GM12801 (cell line): ENCODE measurements around the gene CES1.

Experiments used
- TF ChIP-seq, protein P1 (sequence below): IDR thresholded peaks from one replicate; pipeline ENCODE4 v1.5.1; 2011; ENCODE audit warnings: control low read depth; ENCODE audit not compliant: insufficient read length; ENCODE audit errors: extremely low read depth

The CES1 gene

DNA sequence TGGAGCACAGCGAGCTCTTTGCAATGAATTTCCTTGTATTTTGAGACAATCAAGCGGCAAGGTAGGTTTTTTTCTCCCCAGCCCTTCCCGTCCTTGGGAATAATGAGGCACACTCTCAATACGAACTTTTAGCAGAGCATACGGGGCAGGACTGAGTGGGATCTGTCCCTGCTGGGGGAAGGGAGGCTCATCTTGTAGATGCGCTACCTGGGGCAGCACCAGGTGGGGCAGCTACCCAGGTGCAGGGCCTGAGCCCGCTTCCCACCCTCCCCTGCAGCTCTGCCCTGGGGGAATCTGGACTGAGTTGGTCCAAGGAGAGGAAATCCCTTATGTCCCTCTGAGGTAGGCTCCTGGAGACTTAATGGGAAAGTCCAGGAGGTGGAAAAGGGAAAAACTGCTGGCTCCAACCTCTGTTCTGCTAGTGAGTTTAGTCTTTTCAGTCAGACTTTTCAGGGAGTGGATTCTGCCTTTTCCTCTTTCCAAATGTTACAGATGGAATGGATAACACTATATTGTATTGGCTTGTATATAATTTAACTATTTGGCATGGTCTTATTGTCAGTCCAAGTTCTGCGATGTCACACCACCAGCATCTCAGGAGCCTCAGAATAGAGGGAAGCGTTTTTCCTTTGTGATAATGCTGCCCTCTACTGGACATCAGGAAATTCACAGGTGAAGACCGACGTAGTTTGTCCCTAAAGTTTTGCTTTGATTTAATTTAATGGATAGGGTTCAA is 9.6 kb upstream of the CES1 start:
- TF ChIP-seq, protein P1, sequence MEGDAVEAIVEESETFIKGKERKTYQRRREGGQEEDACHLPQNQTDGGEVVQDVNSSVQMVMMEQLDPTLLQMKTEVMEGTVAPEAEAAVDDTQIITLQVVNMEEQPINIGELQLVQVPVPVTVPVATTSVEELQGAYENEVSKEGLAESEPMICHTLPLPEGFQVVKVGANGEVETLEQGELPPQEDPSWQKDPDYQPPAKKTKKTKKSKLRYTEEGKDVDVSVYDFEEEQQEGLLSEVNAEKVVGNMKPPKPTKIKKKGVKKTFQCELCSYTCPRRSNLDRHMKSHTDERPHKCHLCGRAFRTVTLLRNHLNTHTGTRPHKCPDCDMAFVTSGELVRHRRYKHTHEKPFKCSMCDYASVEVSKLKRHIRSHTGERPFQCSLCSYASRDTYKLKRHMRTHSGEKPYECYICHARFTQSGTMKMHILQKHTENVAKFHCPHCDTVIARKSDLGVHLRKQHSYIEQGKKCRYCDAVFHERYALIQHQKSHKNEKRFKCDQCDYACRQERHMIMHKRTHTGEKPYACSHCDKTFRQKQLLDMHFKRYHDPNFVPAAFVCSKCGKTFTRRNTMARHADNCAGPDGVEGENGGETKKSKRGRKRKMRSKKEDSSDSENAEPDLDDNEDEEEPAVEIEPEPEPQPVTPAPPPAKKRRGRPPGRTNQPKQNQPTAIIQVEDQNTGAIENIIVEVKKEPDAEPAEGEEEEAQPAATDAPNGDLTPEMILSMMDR, result no peak

- TF ChIP-seq, protein P1, result no peak
These were observed 6.2 kb upstream of the CES1 start for GRCh38 chr16:55839115-55839514.

DNA sequence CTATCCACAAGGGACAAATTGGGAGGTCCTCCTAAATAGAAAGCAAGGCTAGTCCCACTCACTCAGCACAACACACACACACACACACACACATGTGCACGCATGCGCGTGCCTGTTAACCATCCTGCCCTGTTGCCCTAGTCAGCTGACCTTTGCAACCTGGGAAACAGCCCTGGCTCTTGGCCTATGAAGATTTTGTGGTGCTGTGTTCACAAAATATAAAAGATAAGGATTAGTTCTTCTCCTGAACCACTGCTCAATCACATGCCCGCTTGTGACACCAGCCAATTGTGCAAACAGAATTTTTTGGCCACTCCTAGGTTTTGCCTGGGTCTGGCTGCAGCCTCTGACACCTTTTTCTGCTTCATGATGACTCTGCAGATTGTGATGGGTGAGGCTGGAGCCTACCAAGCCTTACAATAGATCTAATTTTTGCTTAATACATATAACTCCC is 3.3 kb upstream of the CES1 start:
- TF ChIP-seq, protein P1, result no peak

DNA sequence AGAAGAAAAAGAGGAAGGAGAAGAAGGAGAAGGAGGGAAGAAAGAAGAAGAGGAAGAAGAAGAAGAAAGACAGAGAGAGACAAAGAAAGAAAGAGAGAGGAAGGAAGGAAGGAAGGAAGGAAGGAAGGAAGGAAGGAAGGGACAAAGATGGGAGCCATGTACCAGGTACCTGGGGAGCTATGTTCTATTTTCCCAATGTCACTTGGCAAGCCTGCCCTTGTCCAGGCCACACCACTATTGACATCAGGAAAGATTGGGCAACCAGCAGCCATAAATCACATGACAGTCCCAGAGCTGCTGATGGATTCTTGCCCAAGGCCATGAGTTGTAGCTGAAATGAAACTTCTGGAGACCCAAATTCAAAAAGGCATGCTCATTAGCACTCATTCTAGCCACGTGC is 2.7 kb upstream of the CES1 start:
- TF ChIP-seq, protein P1, result no peak

DNA sequence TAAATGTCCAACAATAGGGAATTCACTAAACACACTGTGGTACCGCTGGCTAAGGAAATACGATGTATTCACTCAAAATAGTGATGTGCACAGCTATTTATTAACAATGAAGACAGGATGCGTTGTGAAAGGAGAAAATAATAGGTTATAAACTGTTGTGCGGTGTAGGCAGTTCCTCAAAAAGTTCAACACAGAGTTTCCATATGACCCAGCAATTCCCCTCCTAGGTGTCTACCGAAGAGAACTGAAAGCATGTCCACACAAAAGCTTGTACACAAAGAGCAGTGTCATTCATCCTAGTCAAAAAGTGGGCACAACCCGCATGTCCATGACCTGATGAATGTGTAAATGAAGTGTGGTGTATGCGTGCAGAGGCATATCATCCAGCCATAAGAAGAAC is 1.2 kb upstream of the CES1 start:
- TF ChIP-seq, protein P1, result no peak

- TF ChIP-seq, protein P1, result no peak
These were observed 497 bp downstream of the CES1 start for GRCh38 chr16:55832425-55832772.

DNA sequence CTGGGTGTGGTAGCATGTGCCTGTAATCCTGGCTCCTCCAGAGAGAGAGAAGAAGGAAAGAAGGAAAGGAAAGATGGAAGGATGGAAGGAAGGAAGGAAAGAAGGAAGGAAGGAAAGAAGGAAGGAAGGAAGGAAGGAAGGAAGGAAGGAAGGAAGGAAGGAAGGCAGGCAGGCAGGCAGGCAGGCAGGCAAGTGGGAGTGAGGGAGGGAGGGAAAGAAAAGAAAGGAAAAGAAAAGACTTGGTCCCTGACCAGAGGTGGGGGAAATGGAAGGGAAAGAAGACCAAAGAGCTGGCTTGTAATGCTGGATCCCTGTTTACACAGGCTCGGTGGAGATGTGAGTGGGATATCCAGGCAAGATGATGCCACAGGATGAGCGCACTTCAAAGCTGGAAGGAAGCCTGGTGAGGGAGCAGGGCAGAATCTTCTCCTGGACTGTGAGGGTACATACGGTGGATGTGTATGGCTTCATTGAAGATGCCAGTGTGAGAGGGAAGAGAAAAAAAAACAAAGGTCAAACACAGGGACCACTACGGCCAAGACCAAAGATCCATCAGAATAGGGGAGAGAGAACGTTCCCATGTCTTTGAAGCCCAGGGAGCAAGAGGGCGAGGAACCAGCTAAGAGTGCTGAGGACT is 2.1 kb downstream of the CES1 start:
- TF ChIP-seq, protein P1, result no peak
